Stimulated activated CD8-positive, alpha-beta memory T cell treated with anti-CD3 and anti-CD28 coated beads, Interleukin-12 subunit alpha, Interleukin-12 subunit beta, amount 100 ng/mL, for 24 hours (primary cell): ENCODE measurements around the gene FAM20C.

ENCODE experiments used
- DNase-seq: peaks from one replicate; pipeline ENCODE4 v3.0.0-alpha.2; 2020; ENCODE audit errors: extremely low read depth

FAM20C gene

DNA sequence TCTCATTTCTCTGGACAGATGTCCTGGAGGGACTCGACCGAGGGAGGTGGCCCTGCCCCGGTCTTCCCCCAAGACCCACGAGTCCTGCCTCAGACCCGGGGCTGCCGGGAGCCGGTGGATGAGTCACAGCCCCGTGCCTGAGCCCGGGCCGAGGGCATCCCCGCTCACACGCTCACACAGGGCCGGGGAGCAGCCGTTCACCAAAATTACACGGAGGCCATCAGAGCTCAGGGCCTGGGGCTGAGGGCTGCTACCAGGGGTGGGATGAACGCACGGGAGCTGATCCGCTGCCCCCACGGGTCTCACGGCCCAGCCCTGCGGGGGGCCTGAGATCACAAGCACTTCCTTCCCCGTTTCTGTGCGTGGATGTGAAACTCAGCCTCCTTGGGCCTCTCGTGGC lies 17.5 kb downstream of the FAM20C start:
- no peak for DNase-seq

DNA sequence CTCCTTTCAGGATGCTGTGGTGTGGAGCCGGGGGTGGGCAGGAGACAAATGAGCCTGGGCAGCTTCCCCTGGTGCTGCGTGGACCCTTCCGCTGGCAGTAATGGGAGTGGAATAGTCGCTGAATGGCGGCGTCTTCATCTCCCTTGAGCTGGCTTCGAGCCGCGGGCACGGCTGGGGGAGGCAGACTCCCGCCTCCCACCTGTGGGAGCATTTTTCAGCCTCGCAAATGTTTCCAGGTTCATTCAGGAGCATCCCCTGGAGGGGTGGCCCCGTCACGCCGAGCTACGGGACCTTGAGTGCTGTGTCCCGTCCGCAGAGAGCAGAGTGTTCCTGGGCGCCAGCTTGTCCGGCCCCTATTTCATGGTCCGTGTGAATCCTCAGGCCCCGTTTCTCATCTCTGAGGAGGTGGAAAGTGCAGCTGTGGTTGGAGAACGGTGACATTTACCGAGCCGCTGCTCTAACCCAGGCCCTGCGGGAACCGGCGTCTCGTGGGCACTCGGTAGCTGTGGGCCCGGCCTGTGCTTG lies 18.1 kb downstream of the FAM20C start:
- no peak for DNase-seq

DNA sequence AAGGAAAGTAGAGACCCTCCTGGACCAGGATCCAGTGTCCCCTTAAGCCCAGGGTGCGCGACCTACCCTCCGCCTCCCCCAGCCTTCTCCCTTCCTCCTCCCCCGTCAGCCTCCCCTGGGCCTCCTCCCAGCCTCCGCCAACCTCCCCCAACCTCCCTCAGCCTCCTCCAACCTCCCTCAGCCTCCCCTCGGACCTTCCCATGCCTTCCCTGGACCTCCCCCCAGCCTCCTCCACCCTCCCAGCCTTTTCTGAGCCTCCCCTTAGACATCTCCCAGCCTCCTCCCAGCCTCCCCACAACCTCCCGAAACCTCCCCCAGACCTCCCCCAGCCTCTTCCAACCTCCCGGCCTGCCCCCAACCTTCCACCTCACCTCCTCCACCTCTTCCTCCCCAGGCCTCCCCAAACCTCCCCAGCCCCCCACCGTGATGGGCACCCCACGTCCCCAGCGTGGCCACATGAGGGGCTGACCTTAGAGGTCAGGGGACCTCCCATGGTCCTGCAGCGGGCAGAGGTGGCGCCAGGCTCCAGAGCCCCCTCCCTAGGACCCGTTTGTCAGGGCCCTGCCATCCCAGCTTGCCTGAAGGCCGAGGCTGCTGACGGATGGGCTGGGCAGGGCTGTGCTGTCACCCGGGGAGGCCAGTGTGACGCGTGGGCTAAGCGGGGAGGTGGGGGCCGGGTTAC lies 18.8 kb downstream of the FAM20C start:
- no peak for DNase-seq

DNA sequence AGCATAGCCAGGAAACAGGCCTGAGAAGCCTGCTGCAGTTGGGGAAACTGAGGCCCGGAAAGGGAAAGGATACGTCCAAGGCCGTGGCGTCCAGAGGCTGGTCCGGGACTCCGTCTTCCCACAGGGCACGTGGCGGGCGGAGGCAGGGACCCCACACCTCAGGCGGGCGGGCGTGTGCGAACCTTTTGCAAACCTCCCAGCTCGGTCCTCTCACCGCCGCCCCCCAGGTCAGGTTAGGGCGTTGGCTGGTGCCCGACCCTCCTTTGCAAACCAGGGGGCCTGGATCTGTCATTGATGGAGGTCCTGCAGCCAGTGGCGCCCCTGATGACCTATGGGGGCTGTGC lies 19.3 kb downstream of the FAM20C start:
- no peak for DNase-seq

DNA sequence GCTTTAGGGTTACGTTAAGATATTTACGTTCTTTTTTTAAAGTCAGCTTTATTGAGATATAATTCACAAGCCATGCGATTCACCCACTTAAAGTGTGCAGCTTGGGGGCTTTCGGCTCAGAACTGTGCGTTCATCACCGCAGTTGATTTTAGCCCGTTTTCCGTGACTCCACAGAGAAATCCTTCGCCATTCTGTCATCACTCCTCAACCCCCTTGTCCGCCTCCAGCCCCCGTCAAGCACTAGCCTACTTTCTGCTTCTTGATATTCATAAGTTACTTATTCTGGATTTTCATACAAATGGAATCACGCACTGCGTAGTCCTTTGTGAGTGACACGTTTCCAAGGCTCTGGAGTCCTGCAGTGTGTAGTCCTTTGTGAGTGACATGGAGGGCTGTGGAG lies 20.4 kb downstream of the FAM20C start:
- DNase-seq: no peak

DNA sequence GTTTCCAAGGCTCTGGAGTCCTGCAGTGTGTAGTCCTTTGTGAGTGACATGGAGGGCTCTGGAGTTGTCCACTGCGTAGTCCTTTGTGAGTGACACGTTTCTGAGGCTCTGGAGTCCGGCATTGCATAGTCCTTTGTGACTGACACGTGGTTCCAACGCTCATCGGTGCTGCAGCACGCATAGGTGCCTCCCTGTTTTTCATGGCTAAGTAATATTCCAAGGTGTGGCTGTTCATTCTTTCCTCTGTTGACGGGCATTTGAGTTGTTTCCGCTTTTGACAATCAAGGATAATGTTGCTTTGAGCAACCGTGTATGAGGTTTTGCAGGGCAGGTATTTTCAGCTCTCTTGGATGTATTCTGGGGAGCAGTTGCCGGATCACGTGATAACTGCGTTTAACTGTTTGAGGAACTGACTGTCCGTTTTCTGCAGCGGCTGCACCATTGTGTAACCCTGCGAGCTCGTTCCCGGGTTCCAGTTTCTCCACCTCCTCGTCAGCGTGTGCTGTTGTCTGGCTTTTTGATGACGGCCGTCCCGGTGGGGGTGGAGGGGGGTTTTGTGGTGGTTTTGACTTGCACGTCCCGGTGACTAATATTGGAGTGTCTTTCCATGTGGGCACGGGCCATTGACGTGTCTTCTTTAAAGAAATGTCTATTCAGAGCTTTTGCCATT lies 21.1 kb downstream of the FAM20C start:
- DNase-seq: no peak

DNA sequence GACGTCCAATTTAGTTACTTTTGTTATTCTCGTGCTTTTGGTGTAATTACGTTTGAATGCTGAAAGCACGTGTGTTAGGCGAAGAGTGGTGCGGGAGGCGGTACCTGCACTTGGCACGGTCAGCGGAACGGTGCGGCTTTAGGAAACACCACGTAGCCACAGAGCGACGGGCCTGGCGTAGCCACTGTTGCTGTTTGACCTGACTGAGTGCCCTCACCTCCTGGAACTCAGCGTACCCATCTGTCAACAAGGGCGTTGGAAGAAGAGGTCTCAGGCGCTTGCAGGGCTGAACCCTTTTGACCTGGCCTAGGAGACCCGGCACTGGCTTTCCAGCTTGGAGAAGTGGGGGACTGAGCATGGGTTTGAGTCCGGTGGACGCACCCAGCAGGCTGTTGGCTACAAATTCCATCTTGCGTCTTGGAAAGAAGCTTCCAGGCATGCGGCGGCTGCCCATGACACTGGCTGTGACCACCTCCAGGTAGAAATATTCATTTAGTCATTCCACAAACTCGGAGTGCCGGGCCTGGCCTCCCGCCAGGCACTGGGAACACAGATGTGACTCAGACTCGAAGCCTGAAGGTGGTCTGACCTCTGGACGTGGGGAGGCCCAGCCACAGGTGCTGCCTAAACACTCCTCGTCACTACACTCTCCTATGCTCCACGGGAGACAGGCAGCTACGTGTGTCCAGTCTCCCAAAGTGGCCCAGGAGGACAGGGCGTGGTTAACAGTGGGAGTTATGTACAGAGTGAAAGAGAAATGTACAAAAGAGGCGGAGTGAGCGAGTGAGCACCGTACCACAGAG lies 22.2 kb downstream of the FAM20C start:
- DNase-seq: no peak

DNA sequence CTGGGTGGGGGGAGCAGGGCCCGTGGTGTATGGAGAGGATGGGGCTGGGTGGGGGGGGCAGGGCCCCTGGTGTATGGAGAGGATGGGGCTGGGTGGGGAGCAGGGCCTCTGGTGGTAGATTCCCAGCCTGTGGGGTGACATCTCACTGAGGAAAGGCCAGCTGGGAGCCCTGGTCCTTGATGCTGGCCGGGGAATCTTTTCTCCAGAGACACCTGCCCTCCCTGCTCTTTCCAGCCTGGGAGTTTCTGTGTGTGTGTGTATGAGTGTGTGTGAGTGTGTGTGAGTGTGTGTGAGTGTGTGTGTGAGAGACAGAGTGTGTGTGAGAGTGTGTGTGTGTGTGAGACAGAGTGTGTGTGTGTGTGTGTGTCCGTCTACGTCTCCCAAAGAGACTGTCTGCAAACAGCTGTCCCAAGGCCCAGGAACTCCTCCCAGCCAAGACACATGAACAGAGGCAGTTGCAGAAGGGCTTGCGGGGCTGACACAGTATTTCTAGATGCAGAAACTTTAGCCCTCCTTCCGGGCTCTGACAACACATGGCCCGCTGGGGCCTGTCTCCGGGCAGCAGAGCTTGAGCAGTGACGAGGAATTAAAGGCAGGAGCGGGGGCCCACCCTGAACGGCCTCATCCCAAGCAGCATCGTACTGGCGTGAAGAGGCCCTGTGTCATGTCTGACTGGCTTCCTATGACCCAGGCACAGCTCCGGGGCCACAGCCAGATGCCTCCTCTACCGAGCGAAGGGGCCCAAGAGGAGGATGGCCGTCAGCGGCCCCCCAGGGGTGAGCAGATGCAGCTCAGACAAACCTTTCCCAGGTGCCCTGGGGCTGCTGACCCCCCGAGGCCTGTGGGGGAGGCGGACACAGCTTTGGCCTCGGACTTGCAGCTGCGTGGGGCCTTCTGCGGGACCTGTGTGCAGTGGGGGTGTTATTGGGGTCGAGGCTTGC lies 24.3 kb downstream of the FAM20C start:
- DNase-seq: no peak

DNA sequence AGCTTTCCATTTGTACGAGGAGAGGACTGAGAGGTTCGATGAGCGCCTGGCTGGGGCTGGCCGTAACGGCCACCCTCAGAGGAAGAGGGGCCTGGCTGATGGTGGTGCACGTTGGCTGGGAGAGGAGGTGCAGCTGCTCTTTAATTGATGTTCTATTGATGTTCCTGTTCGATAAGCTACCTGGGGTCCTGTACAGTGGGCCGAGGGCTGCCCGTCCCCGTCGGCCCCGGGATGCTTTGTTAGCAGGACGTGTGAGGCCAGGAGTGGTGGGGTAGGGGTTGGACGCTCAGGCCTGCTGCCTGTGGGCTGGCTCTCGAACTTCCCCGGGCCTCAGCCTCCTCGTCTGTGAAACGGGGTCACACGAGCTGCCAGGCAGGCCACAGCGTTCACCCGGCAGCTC lies 25.4 kb downstream of the FAM20C start:
- no peak for DNase-seq

DNA sequence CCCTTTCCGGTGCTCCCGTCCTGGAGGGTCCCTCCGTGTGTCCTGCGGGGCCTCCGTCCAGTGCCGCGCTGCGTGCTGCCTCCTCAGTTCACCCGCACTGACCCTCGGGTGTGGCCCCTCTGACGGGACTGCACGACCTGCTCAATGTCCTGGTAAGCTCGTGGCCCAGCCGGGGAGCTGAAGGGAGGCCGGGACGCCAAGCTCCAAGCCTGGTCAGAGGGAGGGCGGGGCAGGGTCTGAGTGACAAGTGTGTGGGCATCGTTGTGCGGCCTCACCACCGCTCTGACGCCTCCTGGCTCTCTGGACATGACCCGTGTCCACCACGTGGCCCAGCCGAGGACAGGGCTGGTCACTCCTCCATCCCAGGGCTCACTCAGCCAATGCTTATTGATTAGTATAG lies 25.9 kb downstream of the FAM20C start:
- DNase-seq: no peak

DNA sequence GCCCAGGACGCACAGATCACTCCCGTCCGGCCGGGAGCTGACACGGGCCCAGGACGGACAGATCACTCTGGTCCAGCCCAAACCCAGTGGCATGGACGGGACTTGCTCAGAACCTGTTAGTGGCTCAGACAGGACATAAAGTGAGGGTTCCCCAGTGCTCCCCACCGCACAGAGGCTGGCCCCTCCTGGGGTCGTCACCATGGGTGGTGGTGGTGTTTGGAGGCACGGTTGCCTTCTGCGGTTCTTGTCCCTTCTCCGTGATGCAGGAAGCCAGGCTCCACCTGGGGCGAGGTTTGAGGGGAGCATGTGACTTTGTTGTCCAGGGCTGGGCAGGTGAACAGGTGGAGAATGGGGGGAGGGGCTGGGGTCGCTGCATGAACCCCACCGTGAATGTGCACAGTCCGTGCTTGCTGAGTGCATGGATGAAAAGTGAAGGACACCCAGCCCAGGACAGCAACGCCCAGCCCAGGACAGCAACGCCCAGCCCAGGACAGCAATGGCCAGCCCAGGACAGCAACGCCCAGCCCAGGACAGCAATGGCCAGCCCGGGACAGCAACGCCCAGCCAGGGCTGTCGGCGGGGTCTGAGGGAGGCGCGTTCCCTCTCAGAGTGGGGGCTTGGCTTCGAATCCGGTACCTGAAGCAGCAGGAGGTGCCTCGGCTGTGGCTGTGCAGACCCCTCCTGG lies 26.7 kb downstream of the FAM20C start:
- DNase-seq: no peak

DNA sequence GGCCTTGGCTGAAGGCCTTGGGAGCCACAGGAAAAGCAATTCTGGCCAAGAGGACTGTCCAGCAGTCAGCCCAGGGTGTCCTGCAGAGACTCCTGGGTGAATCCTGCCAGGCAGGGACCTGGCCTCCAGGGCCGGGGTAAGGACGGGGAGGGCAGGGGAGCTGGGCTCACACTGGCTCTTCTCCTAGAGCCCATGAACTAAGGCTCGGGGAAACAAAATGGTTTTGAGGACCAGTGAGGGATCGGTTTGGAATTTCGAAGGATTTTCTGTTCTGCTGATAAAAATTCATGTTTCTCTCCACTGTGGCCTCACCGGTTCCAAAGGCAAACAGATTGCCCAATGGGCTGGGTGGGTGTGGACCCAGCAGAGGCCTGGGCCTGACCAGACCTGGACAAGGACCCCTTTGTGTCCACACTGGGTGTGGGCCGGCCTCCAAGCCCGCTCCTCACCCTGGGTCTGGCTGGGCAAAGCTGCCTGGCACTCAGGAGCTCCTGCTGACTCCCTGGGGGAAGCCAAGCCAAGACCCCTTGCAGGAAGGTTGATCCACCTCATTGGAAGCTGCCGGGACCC lies 27.3 kb downstream of the FAM20C start:
- DNase-seq: no peak

DNA sequence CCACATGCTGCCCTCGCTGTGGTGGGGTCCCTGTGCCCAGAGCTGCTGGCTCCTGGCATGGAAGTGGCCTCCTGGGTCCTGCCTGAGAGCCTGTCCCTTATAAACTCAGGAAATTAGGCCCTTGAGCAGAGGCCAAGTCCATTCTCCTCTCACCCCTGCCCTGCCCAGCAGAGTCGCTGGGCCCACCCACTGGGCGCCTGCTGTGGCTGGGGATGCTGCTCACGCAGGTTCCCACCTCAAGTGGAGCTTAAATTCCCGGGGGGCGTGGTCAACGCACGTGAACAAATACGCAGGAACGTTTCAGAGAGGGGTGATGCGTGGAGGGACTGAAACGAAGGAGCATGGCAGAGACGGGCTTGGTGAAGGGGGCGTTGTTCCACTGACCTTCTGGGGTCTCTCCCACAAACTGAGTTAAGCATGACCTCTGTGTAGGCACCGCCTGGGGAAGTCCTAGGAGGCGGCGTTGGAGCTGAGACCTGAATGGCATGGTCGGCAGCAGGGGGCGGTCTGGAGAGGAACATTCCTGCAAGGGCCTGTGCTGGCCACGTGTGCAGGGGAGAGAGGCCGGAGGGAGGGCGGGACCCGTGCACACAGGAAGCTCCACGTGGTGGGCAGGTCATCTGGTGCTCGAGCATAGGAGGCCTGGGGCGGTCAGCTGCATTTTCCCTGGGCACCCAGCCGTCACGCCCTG lies 27.9 kb downstream of the FAM20C start:
- no peak for DNase-seq

DNA sequence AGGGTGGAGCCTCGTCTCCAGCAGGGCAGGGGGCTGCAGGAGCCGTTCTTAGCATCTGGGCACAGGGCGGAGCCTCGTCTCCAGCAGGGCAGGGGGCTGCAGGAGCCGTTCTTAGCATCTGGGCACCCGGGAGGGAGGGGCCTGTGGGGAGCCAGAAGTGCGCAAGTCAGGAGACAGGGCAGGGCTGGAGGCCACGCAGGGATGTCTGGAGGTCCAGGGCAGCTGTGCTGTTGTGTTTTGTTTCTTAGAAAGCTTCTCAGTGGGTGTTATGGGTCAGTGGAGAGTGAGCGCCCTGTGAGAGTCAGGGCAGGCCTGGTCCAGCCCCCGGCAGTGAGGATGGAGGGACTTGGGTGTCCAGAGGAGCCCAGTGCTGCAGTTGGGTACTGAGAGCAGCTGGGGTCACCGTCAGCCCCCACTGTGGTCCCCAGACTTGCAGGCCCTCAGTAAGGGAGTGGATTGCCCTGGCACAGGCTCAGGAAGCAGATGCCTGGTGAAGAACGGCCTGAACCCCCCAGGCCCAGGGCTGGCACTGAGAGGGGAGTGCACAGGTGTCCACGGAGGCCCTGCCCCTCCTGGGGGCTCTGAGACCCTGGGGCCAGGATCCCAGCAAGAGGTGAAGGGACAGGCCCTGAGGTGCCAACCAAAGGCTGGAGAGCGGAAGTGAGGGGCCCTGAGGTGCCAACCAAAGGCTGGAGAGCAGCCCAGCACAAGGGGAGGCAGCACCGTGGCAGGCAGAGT lies 29.8 kb downstream of the FAM20C start:
- DNase-seq: no peak

DNA sequence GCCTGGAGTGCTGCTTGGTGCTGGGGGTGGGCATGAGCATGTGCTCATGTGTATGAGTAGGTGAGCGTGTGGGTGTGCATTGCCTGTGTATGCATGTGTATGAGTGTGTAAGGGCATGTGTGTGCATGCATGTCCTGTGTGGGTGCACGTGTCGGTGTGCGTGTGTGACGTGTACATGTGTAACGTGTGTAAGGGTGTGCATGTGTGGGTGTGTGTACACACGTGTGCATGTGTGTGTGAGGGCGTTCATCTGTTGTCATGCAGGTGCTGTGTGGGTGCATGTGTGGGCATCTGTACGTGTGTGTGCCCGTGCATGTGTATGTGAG lies 30.3 kb downstream of the FAM20C start:
- DNase-seq: no peak

DNA sequence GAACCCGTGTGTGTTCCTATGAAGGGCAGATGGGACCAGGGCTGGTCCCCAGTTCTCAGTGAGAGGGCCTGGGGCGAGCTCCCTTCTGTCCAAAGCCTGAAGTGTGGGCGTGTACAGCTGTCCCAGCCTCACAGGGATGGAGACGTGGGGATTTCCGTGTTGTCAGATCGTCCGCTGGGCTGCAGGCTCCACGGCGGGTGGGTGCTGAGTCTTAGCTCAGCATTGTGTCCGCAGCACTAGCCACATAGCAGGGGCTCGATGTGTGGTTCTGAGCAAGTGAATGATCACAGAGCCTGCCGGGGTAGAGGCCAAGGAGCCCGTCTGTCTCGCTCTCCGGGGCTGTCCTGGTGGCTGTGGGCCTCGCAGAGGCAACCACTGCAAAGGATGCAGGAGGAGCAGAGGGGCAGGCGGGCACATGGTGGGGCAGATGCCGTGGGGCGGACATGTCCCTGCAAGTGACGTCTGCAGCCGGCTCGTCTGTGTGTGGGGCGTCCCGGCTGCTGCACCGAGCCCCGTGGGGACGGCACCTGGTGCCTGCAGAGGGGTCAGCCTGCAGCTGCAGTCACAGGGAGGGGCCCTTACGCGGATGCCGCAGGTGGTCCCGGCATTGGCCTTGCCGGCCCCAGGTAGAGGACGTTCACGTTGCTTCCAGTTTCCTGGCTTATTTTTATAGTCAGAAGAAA lies 30.9 kb downstream of the FAM20C start:
- no peak for DNase-seq

DNA sequence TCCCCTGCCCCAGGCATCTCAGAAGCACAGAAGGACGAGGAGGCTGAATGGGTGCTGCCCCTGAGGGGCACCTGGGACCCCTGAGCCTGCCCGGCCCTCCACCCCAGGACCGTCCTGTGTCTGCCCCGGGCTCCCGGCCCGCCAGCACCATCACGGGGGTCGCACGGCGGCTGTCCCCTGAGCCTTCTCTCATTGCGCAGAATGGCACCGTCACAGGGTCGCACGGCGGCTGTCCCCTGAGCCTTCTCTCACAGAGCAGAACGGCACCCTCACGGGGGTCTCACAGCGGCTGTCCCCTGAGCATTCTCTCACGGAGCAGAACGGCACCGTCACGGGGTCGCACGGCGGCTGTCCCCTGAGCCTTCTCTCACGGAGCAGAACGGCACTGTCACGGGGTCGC lies 31.5 kb downstream of the FAM20C start:
- DNase-seq: no peak

DNA sequence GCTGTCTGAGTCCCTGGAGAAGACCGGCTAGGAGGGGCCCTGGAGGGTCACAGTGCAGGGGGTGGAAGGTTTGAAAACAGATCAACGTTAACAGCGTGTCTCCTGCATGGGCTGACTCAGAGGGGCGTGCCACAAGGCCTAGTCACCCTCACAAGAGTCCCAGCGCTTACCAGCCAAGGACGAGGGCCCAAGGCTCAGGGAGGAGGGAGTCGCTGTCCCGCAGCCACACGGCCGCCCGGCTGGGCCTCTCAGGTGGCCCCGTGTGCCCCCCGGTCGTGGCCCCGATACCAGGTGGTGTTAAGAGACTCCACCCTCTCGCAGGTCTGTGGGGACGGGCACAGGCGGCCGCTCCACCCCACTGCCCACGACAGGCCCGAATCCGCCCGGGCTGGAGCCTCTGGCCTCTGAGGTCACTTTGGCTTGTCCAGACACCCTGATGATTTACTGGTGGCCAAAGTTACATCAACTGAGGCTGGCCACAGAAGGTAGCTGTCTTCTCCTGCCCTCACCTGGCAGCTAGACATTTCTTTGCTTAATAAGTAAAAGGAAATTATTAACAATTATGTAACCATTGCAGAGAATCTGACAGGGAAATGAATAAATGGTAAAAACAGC lies 34.0 kb downstream of the FAM20C start:
- DNase-seq: no peak

DNA sequence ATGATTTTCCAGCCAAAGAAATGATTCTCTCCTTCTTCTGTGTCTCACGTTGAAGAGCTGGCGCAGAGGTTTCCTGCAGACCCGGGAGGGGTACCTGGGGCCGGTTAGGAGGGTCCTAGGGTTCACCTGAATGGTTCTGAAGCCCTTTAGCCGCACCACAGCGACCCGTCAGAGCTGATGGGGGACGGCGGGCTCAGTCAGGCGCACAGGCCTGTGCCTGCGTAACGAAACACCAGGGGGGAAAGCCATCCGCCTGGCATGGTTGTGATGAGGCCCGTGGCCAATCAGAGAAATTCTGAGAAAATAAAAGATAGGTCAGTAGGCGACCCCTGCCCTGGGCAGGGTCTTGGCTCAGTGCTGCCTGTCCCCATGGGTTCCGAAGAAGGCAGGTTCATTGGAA lies 35.6 kb downstream of the FAM20C start:
- DNase-seq: no peak
